Hepatocyte (in vitro differentiated cells): ENCODE measurements around the gene PLEKHA5.

Experiments used
- EZH2 ChIP-seq: fragments of 200-600 bp; sonication (generic); IDR thresholded peaks from 2 replicates; pipeline ENCODE4 v1.6.1; 2016; ENCODE audit warnings: antibody characterized with exemption, mild to moderate bottlenecking, borderline replicate concordance
- TF ChIP-seq, protein P1 (sequence below): fragments of 200-600 bp; sonication (generic); IDR thresholded peaks from 2 replicates; pipeline ENCODE4 v1.5.1; 2016; ENCODE audit warnings: antibody characterized with exemption, mild to moderate bottlenecking; ENCODE audit not compliant: poor library complexity

DNA sequence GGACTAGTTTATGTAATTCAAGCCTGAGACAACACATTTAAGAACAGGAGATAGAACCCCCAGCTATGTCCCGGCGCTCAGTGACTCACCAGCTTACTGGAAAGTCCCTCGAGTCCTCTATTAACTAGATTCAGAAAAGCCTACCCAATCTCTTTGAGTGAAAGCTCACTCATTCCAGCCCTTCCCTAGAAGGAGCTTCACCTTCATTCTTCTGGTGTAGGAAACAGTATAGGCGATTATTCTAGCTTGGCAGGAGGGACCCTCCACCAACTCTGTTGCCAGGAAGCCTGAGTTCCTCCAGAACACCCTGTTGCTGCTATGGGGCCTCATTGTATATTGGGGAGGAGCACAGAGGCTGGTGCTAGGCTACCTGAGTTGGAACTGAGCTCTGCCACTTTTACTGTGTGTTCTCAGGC is 252.6 kb downstream of the PLEKHA5 start:
- TF ChIP-seq, protein P1, sequence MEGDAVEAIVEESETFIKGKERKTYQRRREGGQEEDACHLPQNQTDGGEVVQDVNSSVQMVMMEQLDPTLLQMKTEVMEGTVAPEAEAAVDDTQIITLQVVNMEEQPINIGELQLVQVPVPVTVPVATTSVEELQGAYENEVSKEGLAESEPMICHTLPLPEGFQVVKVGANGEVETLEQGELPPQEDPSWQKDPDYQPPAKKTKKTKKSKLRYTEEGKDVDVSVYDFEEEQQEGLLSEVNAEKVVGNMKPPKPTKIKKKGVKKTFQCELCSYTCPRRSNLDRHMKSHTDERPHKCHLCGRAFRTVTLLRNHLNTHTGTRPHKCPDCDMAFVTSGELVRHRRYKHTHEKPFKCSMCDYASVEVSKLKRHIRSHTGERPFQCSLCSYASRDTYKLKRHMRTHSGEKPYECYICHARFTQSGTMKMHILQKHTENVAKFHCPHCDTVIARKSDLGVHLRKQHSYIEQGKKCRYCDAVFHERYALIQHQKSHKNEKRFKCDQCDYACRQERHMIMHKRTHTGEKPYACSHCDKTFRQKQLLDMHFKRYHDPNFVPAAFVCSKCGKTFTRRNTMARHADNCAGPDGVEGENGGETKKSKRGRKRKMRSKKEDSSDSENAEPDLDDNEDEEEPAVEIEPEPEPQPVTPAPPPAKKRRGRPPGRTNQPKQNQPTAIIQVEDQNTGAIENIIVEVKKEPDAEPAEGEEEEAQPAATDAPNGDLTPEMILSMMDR = no peak
- no peak for TF ChIP-seq EZH2
